CD14-positive monocyte (primary cell): ENCODE data around the gene RIPOR1. TPM values are rescaled to one million over a fixed set of nuclear protein-coding genes. Genes with fewer than 3 reads are reported as not detected.

Experiments used
- DNase-seq, 3 donors: peaks; one replicate each; pipeline ENCODE4 v3.0.0-alpha.2; 2011 to 2022
- H2AFZ ChIP-seq: 2 replicates; pipeline ENCODE4 v1.6.0; 2012; ENCODE audit warnings: mild to moderate bottlenecking, low read depth, low read length, inconsistent platforms; ENCODE audit not compliant: insufficient read depth, poor library complexity, severe bottlenecking
- H3K27ac ChIP-seq, 2 donors: 1 replicate in 1 of 2; 2 replicates in 1 of 2; pipeline ENCODE4 v1.5.1; 2012 to 2013; ENCODE audit warnings: low read length in 2 of 2, control low read depth in 1 of 2, inconsistent platforms in 1 of 2, low read depth in 1 of 2, mild to moderate bottlenecking in 1 of 2
- H3K27me3 ChIP-seq, 2 donors: one replicate each; pipeline versions ENCODE4 v1.6.0 to v1.6.1; 2011 to 2013; ENCODE audit warnings: low read length in 2 of 2; ENCODE audit not compliant: control insufficient read depth in 2 of 2, insufficient read depth in 2 of 2
- H3K36me3 ChIP-seq, 2 donors: replicated peaks in 1 of 2; 1 replicate in 1 of 2; 2 replicates in 1 of 2; pipeline versions ENCODE4 v1.5.1 to v1.6.1; 2012 to 2013; ENCODE audit warnings: low read length in 2 of 2, control low read depth in 1 of 2, inconsistent platforms in 1 of 2, mild to moderate bottlenecking in 1 of 2; ENCODE audit not compliant: insufficient read depth in 2 of 2, control insufficient read depth in 1 of 2
- H3K4me1 ChIP-seq, 2 donors: 1 replicate in 1 of 2; 2 replicates in 1 of 2; pipeline versions ENCODE4 v1.5.1 to v1.6.1; 2012 to 2013; ENCODE audit warnings: low read length in 2 of 2, control low read depth in 1 of 2, inconsistent platforms in 1 of 2, mild to moderate bottlenecking in 1 of 2, moderate library complexity in 1 of 2; ENCODE audit not compliant: insufficient read depth in 2 of 2, control insufficient read depth in 1 of 2
- H3K4me2 ChIP-seq: replicated peaks from 2 replicates; pipeline ENCODE3; 2012; ENCODE audit warnings: low read length, moderate library complexity, mild to moderate bottlenecking; ENCODE audit not compliant: poor library complexity, severe bottlenecking; ENCODE audit errors: extremely low read depth
- H3K4me3 ChIP-seq, 3 experiments: fragments of 200-600 bp in 1 of 3; sonication (generic) in 1 of 3; replicated peaks in 1 of 3; 1 replicate in 2 of 3; 2 replicates in 1 of 3; pipeline ENCODE4 v1.5.1; 2011 to 2013; ENCODE audit warnings: low read length in 3 of 3, mild to moderate bottlenecking in 3 of 3, control low read depth in 2 of 3, low read depth in 2 of 3, inconsistent platforms in 1 of 3, moderate library complexity in 1 of 3
- H3K79me2 ChIP-seq: 2 replicates; pipeline ENCODE4 v1.6.0; 2012; ENCODE audit warnings: mild to moderate bottlenecking, control low read depth, inconsistent platforms, low read length, moderate library complexity; ENCODE audit not compliant: insufficient read depth
- H3K9ac ChIP-seq: 2 replicates; pipeline ENCODE4 v1.6.0; 2017; ENCODE audit warnings: low read length, mild to moderate bottlenecking; ENCODE audit not compliant: insufficient read depth, poor library complexity, severe bottlenecking
- H3K9me3 ChIP-seq, 2 donors: replicated peaks in 1 of 2; 1 replicate in 1 of 2; 2 replicates in 1 of 2; pipeline versions ENCODE4 v1.5.1 to v1.6.1; 2012 to 2013; ENCODE audit warnings: low read length in 2 of 2, control low read depth in 1 of 2; ENCODE audit not compliant: control insufficient read depth in 1 of 2, insufficient read depth in 1 of 2
- H4K20me1 ChIP-seq: 2 replicates; pipeline ENCODE4 v1.6.0; 2012; ENCODE audit warnings: mild to moderate bottlenecking, low read length, control low read depth, moderate library complexity; ENCODE audit not compliant: insufficient read depth
- H3K27ac Mint-ChIP-seq, 7 donors: one replicate each; pipeline ENCODE4 v1.8.0; 2020; ENCODE audit warnings: mild to moderate bottlenecking in 7 of 7, mixed read lengths in 7 of 7, moderate library complexity in 6 of 7, inconsistent platforms in 2 of 7
- H3K27me3 Mint-ChIP-seq, 3 donors: one replicate each; pipeline ENCODE4 v1.8.0; 2021 to 2022; ENCODE audit warnings: low read depth in 3 of 3, mild to moderate bottlenecking in 3 of 3, mixed read lengths in 3 of 3, moderate library complexity in 3 of 3, inconsistent platforms in 1 of 3
- H3K36me3 Mint-ChIP-seq, 2 donors: one replicate each; pipeline ENCODE4 v1.8.0; 2020; ENCODE audit warnings: mixed read lengths in 2 of 2, inconsistent platforms in 1 of 2, mild to moderate bottlenecking in 1 of 2
- H3K4me1 Mint-ChIP-seq: one replicate; pipeline ENCODE4 v1.8.0; 2020; ENCODE audit warnings: mild to moderate bottlenecking, mixed read lengths
- H3K4me3 Mint-ChIP-seq, 2 donors: one replicate each; pipeline ENCODE4 v1.8.0; 2020; ENCODE audit warnings: mild to moderate bottlenecking in 2 of 2, mixed read lengths in 2 of 2, moderate library complexity in 1 of 2
- H3K9me3 Mint-ChIP-seq, 7 donors: one replicate each; pipeline ENCODE4 v1.8.0; 2020 to 2022; ENCODE audit warnings: mixed read lengths in 7 of 7, mild to moderate bottlenecking in 6 of 7, moderate library complexity in 6 of 7, inconsistent platforms in 2 of 7
- WGBS: methylation state at CpG from one replicate; pipeline ENCODE4 v1.1.5; 2013; ENCODE audit warnings: missing lambda C conversion rate; ENCODE audit not compliant: insufficient coverage; 5-methylcytosine and 5-hydroxymethylcytosine counted together
- intact Hi-C, 2 donors: fragments of 100-400 bp; cut with micrococcal nuclease; formaldehyde crosslinking; loops; one replicate each; pipeline versions ENCODE4 v1.15.0 to v1.15.1; 2023
- polyA plus RNA-seq, 3 donors: library from polyadenylated mRNA; depleted of rRNA in 1 of 3; unstranded in 2 of 3; stranded (reverse) in 1 of 3; fragments of 300-500 nt in 2 of 3; fragments of >200 nt in 1 of 3; fragmentation: Illumina TruSeq in 2 of 3; gene quantifications; 1 replicate in 2 of 3; 2 replicates in 1 of 3; pipeline ENCODE4 v1.2.3, GENCODE V29; 2012 to 2021
- TF ChIP-seq, protein P1 (sequence below): fragments of 200-600 bp; IDR thresholded peaks from one replicate; pipeline ENCODE4 v1.8.0; 2022; ENCODE audit warnings: antibody characterized with exemption, mild to moderate bottlenecking

The RIPOR1 gene
- polyA plus RNA-seq, 3 donors = 8.6 to 115 (median 17.5) TPM

DNA sequence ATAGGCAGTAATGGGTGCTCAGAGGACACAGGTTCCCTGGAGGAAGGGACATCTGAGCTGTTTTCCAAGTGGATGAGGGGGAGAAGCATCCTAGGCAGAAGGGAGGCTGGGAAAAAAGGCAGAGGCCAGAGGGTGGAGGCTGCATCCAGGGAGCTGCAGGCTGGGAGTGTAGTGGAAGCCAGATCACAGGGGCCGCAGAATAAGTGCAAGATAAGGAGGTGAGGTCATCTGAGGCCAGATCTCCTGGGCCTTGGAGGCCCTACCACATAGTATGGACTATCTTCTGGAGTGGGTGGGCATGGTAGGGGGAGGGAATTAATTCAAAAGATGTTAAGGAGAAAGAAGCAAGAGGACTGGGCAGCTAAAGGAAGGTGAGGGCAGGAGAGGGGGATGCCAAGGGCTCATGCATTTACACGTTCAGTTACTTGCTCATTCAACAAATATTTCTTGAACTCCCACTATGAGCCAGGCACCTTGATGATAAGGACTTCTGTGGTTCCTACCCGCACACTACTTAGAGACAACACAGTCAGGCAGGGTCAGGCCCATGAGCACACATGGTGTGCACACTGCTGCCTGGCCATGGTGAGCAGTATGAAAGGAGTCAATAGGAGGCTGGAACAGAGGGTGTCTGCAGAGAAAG lies 2.4 kb upstream of the RIPOR1 start:
- DNase-seq = no peak
- intact Hi-C loops = loop anchor here (5.0 to 10.0 kb wide), 2 partner anchors 36 to 139 kb away; partner anchors contain the start of genes ACD (in 1 of the 2), C16orf86 (in 1 of the 2), CTCF (in 1 of the 2) and ENKD1 (in 1 of the 2)
- peak overlapping the region in 1 of 7 donors; percentile 21 for H3K27ac Mint-ChIP-seq
- H3K36me3 Mint-ChIP-seq = peaks cover 4 to 5% of the 10 kb centered on the region in 2 donors
- H3K9ac ChIP-seq = no peak overlapping the region
- H3K27me3 Mint-ChIP-seq = peaks cover 10 to 26% (median 19%) of the 10 kb centered on the region in 3 donors
- H3K79me2 ChIP-seq = peaks cover 24% of the 10 kb centered on the region
- no peaks in the 10 kb centered on the region for H3K9me3 ChIP-seq
- WGBS = 90% methylated on average over 1 of the region's 3 CpGs
- H3K4me3 ChIP-seq = no peak overlapping the region
- H2AFZ ChIP-seq = no peak overlapping the region
- peaks cover 0 to 3% (median 0%) of the 10 kb centered on the region in 7 donors for H3K9me3 Mint-ChIP-seq
- H3K4me2 ChIP-seq = no peak overlapping the region
- H3K4me3 Mint-ChIP-seq = peak overlapping the region in 1 of 2 donors; percentile 48
- peaks cover 26% of the 10 kb centered on the region for H3K4me1 Mint-ChIP-seq
- no peak overlapping the region for H3K27ac ChIP-seq
- TF ChIP-seq, protein P1, sequence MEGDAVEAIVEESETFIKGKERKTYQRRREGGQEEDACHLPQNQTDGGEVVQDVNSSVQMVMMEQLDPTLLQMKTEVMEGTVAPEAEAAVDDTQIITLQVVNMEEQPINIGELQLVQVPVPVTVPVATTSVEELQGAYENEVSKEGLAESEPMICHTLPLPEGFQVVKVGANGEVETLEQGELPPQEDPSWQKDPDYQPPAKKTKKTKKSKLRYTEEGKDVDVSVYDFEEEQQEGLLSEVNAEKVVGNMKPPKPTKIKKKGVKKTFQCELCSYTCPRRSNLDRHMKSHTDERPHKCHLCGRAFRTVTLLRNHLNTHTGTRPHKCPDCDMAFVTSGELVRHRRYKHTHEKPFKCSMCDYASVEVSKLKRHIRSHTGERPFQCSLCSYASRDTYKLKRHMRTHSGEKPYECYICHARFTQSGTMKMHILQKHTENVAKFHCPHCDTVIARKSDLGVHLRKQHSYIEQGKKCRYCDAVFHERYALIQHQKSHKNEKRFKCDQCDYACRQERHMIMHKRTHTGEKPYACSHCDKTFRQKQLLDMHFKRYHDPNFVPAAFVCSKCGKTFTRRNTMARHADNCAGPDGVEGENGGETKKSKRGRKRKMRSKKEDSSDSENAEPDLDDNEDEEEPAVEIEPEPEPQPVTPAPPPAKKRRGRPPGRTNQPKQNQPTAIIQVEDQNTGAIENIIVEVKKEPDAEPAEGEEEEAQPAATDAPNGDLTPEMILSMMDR = no peak
- H3K4me1 ChIP-seq = peaks cover 18 to 38% of the 10 kb centered on the region in 2 donors
- peaks cover 7% of the 10 kb centered on the region for H4K20me1 ChIP-seq
- H3K36me3 ChIP-seq = no peaks in the 10 kb centered on the region
- no peaks in the 10 kb centered on the region for H3K27me3 ChIP-seq

DNA sequence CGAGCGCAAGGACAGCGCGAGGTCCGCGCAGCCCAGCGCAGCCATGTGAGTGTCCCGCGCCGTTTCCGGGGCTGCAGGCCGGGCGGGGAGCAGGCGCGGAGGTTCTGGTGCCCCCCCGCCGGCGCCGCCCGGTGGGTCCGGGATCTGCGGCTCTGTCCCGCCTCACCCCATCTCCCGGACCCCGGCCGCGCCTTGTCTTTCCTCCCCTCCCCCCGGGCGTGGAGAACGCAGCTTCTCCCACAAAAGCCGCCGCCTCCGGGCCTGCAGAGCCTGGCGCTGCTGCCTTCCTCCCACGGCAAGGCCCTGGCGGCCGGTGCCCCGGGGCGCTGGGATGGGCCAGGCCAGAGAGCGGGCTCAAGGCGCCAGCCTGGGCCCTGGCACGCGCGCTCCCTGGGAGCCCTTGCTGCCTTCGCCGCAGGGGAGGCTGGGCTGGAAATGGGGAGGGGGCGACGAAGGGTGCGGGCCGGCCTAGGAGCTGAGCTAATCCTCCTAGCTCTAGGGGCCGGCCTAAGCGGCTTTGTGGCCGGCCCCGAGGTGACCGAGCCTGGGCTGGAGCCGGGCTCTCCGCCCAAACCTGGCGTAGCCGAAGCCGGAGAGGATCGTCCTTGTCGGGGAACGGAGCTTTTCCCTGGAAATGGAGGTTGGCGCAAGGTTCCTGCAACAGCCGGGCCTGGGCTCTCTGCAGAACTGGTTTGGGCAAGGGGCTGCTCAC lies 397 bp downstream of the RIPOR1 start:
- H3K27me3 Mint-ChIP-seq = peaks cover 8 to 25% (median 19%) of the 10 kb centered on the region in 3 donors

More for the DNA sequence above, 397 bp downstream of the RIPOR1 start:
- H3K9me3 ChIP-seq = no peaks in the 10 kb centered on the region
- H3K4me1 ChIP-seq = peaks cover 38 to 59% of the 10 kb centered on the region in 2 donors
- DNase-seq = no peak
- H3K4me2 ChIP-seq = peak overlapping the region; percentile 89
- Mint-ChIP-seq H3K4me3 (peak overlapping the region; percentile 94 to 95), H3K27ac (peak overlapping the region; percentile 89 to 97 (median 96)), H3K9me3 (peaks cover 0 to 3% (median 0%) of the 10 kb centered on the region in 7 donors), H3K4me1 (peaks cover 45% of the 10 kb centered on the region), H3K36me3 (peaks cover 20 to 22% of the 10 kb centered on the region in 2 donors)
- H4K20me1 ChIP-seq = peaks cover 30% of the 10 kb centered on the region
- peak overlapping the region; percentile 44 for H2AFZ ChIP-seq
- no peaks in the 10 kb centered on the region for H3K27me3 ChIP-seq
- peak overlapping the region; percentile 95 for H3K27ac ChIP-seq
- under 1% methylated on average over 65 of the region's 65 CpGs for WGBS
- intact Hi-C loops = loop anchor here (5.0 to 10.0 kb wide), 2 partner anchors 33 to 136 kb away; partner anchors contain the start of genes ACD (in 1 of the 2), C16orf86 (in 1 of the 2), CTCF (in 1 of the 2) and ENKD1 (in 1 of the 2)
- TF ChIP-seq, protein P1 = no peak
- peaks cover 0 to 8% of the 10 kb centered on the region in 2 donors for H3K36me3 ChIP-seq
- peaks cover 50% of the 10 kb centered on the region for H3K79me2 ChIP-seq
- peak overlapping the region; percentile 58 to 96 (median 88) for H3K4me3 ChIP-seq
- peak overlapping the region; percentile 92 for H3K9ac ChIP-seq
